Activated naive CD8-positive, alpha-beta T cell treated with anti-CD3 and anti-CD28 coated beads for 36 hours (primary cell): ENCODE data around the gene SPTAN1. TPM values are rescaled to one million over a fixed set of nuclear protein-coding genes. Genes with fewer than 3 reads are reported as not detected.

Source experiments
- DNase-seq: peaks from one replicate; pipeline ENCODE4 v3.0.0; 2021
- H3K27ac Mint-ChIP-seq: one replicate; pipeline ENCODE4 v1.8.0; 2022; ENCODE audit warnings: mild to moderate bottlenecking, moderate library complexity, mixed read lengths
- H3K27me3 Mint-ChIP-seq: one replicate; pipeline ENCODE4 v1.8.0; 2022; ENCODE audit warnings: mild to moderate bottlenecking, mixed read lengths
- H3K36me3 Mint-ChIP-seq: one replicate; pipeline ENCODE4 v1.8.0; 2021; ENCODE audit warnings: mild to moderate bottlenecking, mixed read lengths
- H3K4me1 Mint-ChIP-seq: one replicate; pipeline ENCODE4 v1.8.0; 2021; ENCODE audit warnings: mixed read lengths
- H3K4me3 Mint-ChIP-seq: one replicate; pipeline ENCODE4 v1.8.0; 2022; ENCODE audit warnings: mild to moderate bottlenecking, moderate library complexity, mixed read lengths
- H3K9me3 Mint-ChIP-seq: one replicate; pipeline ENCODE4 v1.8.0; 2022; ENCODE audit warnings: mixed read lengths
- total RNA-seq, 2 experiments: library from RNA; stranded (reverse); gene quantifications; one replicate each; pipeline ENCODE4 v1.2.3, GENCODE V29; 2021

SPTAN1 gene
- total RNA-seq, 2 experiments from 2014 or later: 142 to 143 TPM

- Mint-ChIP-seq H3K4me1 (no peaks in the 10 kb centered on the region), H3K27me3 (no peaks in the 10 kb centered on the region), H3K9me3 (no peaks in the 10 kb centered on the region), H3K27ac (no peak overlapping the region), H3K36me3 (peaks cover 10% of the 10 kb centered on the region), H3K4me3 (no peak overlapping the region)
- DNase-seq: no peak
These were observed 76.2 kb downstream of the SPTAN1 start for GRCh38 chr9:128628471-128629048.

GRCh38 chr9:128629136-128629535 is 76.7 kb downstream of the SPTAN1 start:
- no peak overlapping the region for H3K4me3 Mint-ChIP-seq
- H3K9me3 Mint-ChIP-seq: no peaks in the 10 kb centered on the region
- H3K27me3 Mint-ChIP-seq: no peaks in the 10 kb centered on the region
- peaks cover 10% of the 10 kb centered on the region for H3K36me3 Mint-ChIP-seq
- no peak overlapping the region for H3K27ac Mint-ChIP-seq
- no peaks in the 10 kb centered on the region for H3K4me1 Mint-ChIP-seq
- no peak for DNase-seq

GRCh38 chr9:128629852-128630545 is 77.6 kb downstream of the SPTAN1 start:
- Mint-ChIP-seq H3K9me3 (no peaks in the 10 kb centered on the region), H3K36me3 (peaks cover 10% of the 10 kb centered on the region), H3K4me3 (no peak overlapping the region), H3K27me3 (no peaks in the 10 kb centered on the region), H3K4me1 (no peaks in the 10 kb centered on the region), H3K27ac (no peak overlapping the region)
- DNase-seq: no peak

- Mint-ChIP-seq H3K27ac (no peak overlapping the region), H3K4me3 (no peak overlapping the region), H3K36me3 (peaks cover 7% of the 10 kb centered on the region), H3K4me1 (no peaks in the 10 kb centered on the region), H3K27me3 (no peaks in the 10 kb centered on the region), H3K9me3 (no peaks in the 10 kb centered on the region)
- no peak for DNase-seq
These were observed 79.2 kb downstream of the SPTAN1 start for GRCh38 chr9:128631636-128632035.

- H3K9me3 Mint-ChIP-seq: no peaks in the 10 kb centered on the region
- no peaks in the 10 kb centered on the region for H3K27me3 Mint-ChIP-seq
- no peaks in the 10 kb centered on the region for H3K4me1 Mint-ChIP-seq
- peaks cover 6% of the 10 kb centered on the region for H3K36me3 Mint-ChIP-seq
- no peak overlapping the region for H3K4me3 Mint-ChIP-seq
- no peak for DNase-seq
- no peak overlapping the region for H3K27ac Mint-ChIP-seq
These were observed 79.7 kb downstream of the SPTAN1 start for GRCh38 chr9:128632066-128632465.

- Mint-ChIP-seq H3K36me3 (peaks cover 6% of the 10 kb centered on the region), H3K27me3 (no peaks in the 10 kb centered on the region), H3K4me1 (no peaks in the 10 kb centered on the region), H3K27ac (no peak overlapping the region), H3K4me3 (no peak overlapping the region), H3K9me3 (no peaks in the 10 kb centered on the region)
- no peak for DNase-seq
These were observed 80.1 kb downstream of the SPTAN1 start for GRCh38 chr9:128632486-128632885.

GRCh38 chr9:128633057-128633456 is 80.7 kb downstream of the SPTAN1 start:
- H3K9me3 Mint-ChIP-seq: no peaks in the 10 kb centered on the region
- H3K4me3 Mint-ChIP-seq: no peak overlapping the region
- no peak for DNase-seq
- no peaks in the 10 kb centered on the region for H3K4me1 Mint-ChIP-seq
- H3K27me3 Mint-ChIP-seq: no peaks in the 10 kb centered on the region
- H3K36me3 Mint-ChIP-seq: peaks cover 6% of the 10 kb centered on the region
- H3K27ac Mint-ChIP-seq: no peak overlapping the region

GRCh38 chr9:128633601-128634000 is 81.2 kb downstream of the SPTAN1 start:
- Mint-ChIP-seq H3K4me1 (no peaks in the 10 kb centered on the region), H3K36me3 (peaks cover 7% of the 10 kb centered on the region), H3K4me3 (no peak overlapping the region), H3K9me3 (no peaks in the 10 kb centered on the region), H3K27ac (peak overlapping the region; percentile 25), H3K27me3 (no peaks in the 10 kb centered on the region)
- DNase-seq: no peak

GRCh38 chr9:128634111-128634510 is 81.7 kb downstream of the SPTAN1 start:
- Mint-ChIP-seq H3K27me3 (no peaks in the 10 kb centered on the region), H3K4me3 (no peak overlapping the region), H3K27ac (peak overlapping the region; percentile 25), H3K9me3 (no peaks in the 10 kb centered on the region), H3K36me3 (peaks cover 11% of the 10 kb centered on the region), H3K4me1 (no peaks in the 10 kb centered on the region)
- no peak for DNase-seq

GRCh38 chr9:128634651-128635262 is 82.4 kb downstream of the SPTAN1 start:
- DNase-seq: no peak
- Mint-ChIP-seq H3K4me3 (no peak overlapping the region), H3K9me3 (no peaks in the 10 kb centered on the region), H3K4me1 (no peaks in the 10 kb centered on the region), H3K36me3 (peaks cover 12% of the 10 kb centered on the region), H3K27ac (no peak overlapping the region), H3K27me3 (no peaks in the 10 kb centered on the region)

GRCh38 chr9:128635266-128636023 is 83.1 kb downstream of the SPTAN1 start:
- Mint-ChIP-seq H3K27ac (no peak overlapping the region), H3K27me3 (no peaks in the 10 kb centered on the region), H3K4me1 (no peaks in the 10 kb centered on the region), H3K36me3 (peaks cover 12% of the 10 kb centered on the region), H3K4me3 (no peak overlapping the region), H3K9me3 (no peaks in the 10 kb centered on the region)
- no peak for DNase-seq

- H3K4me1 Mint-ChIP-seq: no peaks in the 10 kb centered on the region
- H3K27ac Mint-ChIP-seq: no peak overlapping the region
- no peak for DNase-seq
- no peak overlapping the region for H3K4me3 Mint-ChIP-seq
- peaks cover 12% of the 10 kb centered on the region for H3K36me3 Mint-ChIP-seq
- H3K9me3 Mint-ChIP-seq: no peaks in the 10 kb centered on the region
- H3K27me3 Mint-ChIP-seq: no peaks in the 10 kb centered on the region
These were observed 83.6 kb downstream of the SPTAN1 start for GRCh38 chr9:128636024-128636390.

GRCh38 chr9:128636556-128637530 is 84.5 kb downstream of the SPTAN1 start:
- no peak overlapping the region for H3K4me3 Mint-ChIP-seq
- peaks cover 12% of the 10 kb centered on the region for H3K36me3 Mint-ChIP-seq
- no peak overlapping the region for H3K27ac Mint-ChIP-seq
- H3K9me3 Mint-ChIP-seq: no peaks in the 10 kb centered on the region
- H3K27me3 Mint-ChIP-seq: no peaks in the 10 kb centered on the region
- no peak for DNase-seq
- H3K4me1 Mint-ChIP-seq: no peaks in the 10 kb centered on the region

GRCh38 chr9:128637656-128638055 is 85.3 kb downstream of the SPTAN1 start:
- DNase-seq: no peak
- Mint-ChIP-seq H3K4me3 (no peak overlapping the region), H3K27me3 (no peaks in the 10 kb centered on the region), H3K27ac (no peak overlapping the region), H3K36me3 (peaks cover 10% of the 10 kb centered on the region), H3K4me1 (no peaks in the 10 kb centered on the region), H3K9me3 (no peaks in the 10 kb centered on the region)
